Natural killer cell (primary cell): ENCODE results near the gene KRTAP3-2. TPM values are rescaled to one million over a fixed set of nuclear protein-coding genes. Genes with fewer than 3 reads are reported as not detected.

Experiments used
- ATAC-seq, 3 donors: fragments of 150-1000 bp in 2 of 3; fragments of 200-7000 bp in 1 of 3; cut with Tn5 transposase; 1 replicate in 1 of 3; 2 replicates in 2 of 3; pipeline ENCODE4 v1.10.0; 2021; ENCODE audit warnings: mild to moderate bottlenecking in 2 of 3, moderate library complexity in 2 of 3
- DNase-seq, 2 donors: peaks; one replicate each; pipeline versions ENCODE4 v3.0.0 to v3.0.0-alpha.2; 2013 to 2021; ENCODE audit warnings: mixed read lengths in 1 of 2
- H3K27ac ChIP-seq: one replicate; pipeline ENCODE4 v1.5.1; 2013; ENCODE audit warnings: mild to moderate bottlenecking, low read length
- H3K27me3 ChIP-seq: one replicate; pipeline ENCODE4 v1.6.1; 2013; ENCODE audit warnings: low read length; ENCODE audit not compliant: control insufficient read depth, insufficient read depth
- H3K36me3 ChIP-seq: one replicate; pipeline ENCODE4 v1.6.1; 2013; ENCODE audit warnings: low read length; ENCODE audit not compliant: control insufficient read depth, insufficient read depth
- H3K4me1 ChIP-seq: one replicate; pipeline ENCODE4 v1.6.1; 2013; ENCODE audit warnings: low read length; ENCODE audit not compliant: control insufficient read depth, insufficient read depth
- H3K4me3 ChIP-seq: one replicate; pipeline ENCODE4 v1.5.1; 2013; ENCODE audit warnings: low read length
- H3K9me3 ChIP-seq: one replicate; pipeline ENCODE4 v1.6.1; 2013; ENCODE audit warnings: low read length; ENCODE audit not compliant: control insufficient read depth, insufficient read depth
- H3K27ac Mint-ChIP-seq, 2 donors: one replicate each; pipeline ENCODE4 v1.8.0; 2022; ENCODE audit warnings: mild to moderate bottlenecking in 2 of 2, mixed read lengths in 2 of 2, moderate library complexity in 1 of 2
- H3K27me3 Mint-ChIP-seq, 2 donors: one replicate each; pipeline ENCODE4 v1.8.0; 2022; ENCODE audit warnings: low read depth in 2 of 2, mixed read lengths in 2 of 2
- H3K36me3 Mint-ChIP-seq: one replicate; pipeline ENCODE4 v1.8.0; 2022; ENCODE audit warnings: mixed read lengths
- H3K4me1 Mint-ChIP-seq, 2 donors: one replicate each; pipeline ENCODE4 v1.8.0; 2022; ENCODE audit warnings: mixed read lengths in 2 of 2
- H3K4me3 Mint-ChIP-seq: one replicate; pipeline ENCODE4 v1.8.0; 2022; ENCODE audit warnings: mild to moderate bottlenecking, moderate library complexity, mixed read lengths
- H3K9me3 Mint-ChIP-seq, 2 donors: one replicate each; pipeline ENCODE4 v1.8.0; 2022; ENCODE audit warnings: mixed read lengths in 2 of 2
- CTCF ChIP-seq: fragments of 200-600 bp; IDR thresholded peaks from one replicate; pipeline ENCODE4 v1.8.0; 2022; ENCODE audit warnings: antibody characterized with exemption
- WGBS: methylation state at CpG from one replicate; pipeline ENCODE4 v1.1.7; 2013; ENCODE audit warnings: missing lambda C conversion rate; ENCODE audit not compliant: insufficient coverage; 5-methylcytosine and 5-hydroxymethylcytosine counted together
- intact Hi-C: fragments of 100-400 bp; cut with micrococcal nuclease; formaldehyde crosslinking; loops from one replicate; pipeline ENCODE4 v1.14.2; 2022
- total RNA-seq, 4 donors: library from RNA; stranded (reverse); fragments of 120-200 nt in 1 of 4; gene quantifications; one replicate each; pipeline versions ENCODE4 v1.2.3 to v1.2.4, GENCODE V29; 2013 to 2022

Gene KRTAP3-2
- total RNA-seq, 3 donors from 2014 or later (not counting 1 experiment from before 2014, with no cell fraction given) = not detected

DNA sequence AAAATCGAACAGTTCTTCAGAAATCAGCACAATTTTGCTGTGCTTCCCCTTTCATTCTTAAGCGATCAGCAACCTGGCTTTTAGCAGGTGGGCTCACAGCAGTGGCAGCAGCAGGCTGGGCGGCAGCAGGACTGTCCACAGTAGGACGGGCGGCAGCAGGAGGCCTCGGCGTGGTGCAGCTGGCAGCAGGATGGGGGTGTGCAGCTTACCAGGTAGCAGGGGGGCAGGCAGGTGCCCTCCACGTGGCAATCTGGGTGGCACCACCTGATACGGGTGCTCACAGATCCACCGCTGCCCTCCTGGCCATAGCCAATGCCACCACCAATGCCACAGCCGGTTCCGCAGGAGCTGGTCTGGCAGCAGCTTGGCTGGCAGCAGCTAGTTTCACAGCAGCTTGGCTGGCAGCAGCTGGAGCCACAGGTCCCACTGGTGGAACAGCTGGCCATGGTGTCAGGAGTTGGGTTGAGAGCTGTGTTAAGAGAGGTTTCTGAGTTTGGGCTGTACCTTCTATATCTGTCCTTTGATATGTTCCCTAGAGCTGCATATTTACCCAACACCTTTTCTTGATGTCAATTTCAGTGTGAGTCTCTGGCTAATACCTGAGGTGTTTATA, 30.0 kb upstream of the KRTAP3-2 start, which contains the start of gene KRTAP1-4:
TSS of gene KRTAP1-4 (minus strand) at position 563 of the 613 bp plus-strand sequence. CDS start at position 446, 117 bp downstream.
- Histone ChIP-seq H3K27me3 (no peaks in the 10 kb centered on the region), H3K4me1 (no peaks in the 10 kb centered on the region), H3K36me3 (no peaks in the 10 kb centered on the region), H3K9me3 (no peaks in the 10 kb centered on the region), H3K4me3 (no peak within 1 kb of the TSS), H3K27ac (no peak within 1 kb of the TSS)
- H3K9me3 Mint-ChIP-seq = no peaks in the 10 kb centered on the region
- WGBS = 86% methylated on average over 12 of the region's 12 CpGs
- no peak for DNase-seq
- peaks cover 21 to 46% of the 10 kb centered on the region in 2 donors for H3K27me3 Mint-ChIP-seq
- no peak for TF ChIP-seq CTCF
- H3K27ac Mint-ChIP-seq = no peak within 1 kb of the TSS
- no peak for ATAC-seq
- intact Hi-C loops = no loop called here
- H3K36me3 Mint-ChIP-seq = no peaks in the 10 kb centered on the region
- H3K4me1 Mint-ChIP-seq = no peaks in the 10 kb centered on the region
- H3K4me3 Mint-ChIP-seq = no peak within 1 kb of the TSS

- no peak within 1 kb of the TSS for H3K4me3 ChIP-seq
- no peaks in the 10 kb centered on the region for H3K4me1 ChIP-seq
- ATAC-seq (no peak), DNase-seq (no peak)
- no peaks in the 10 kb centered on the region for H3K9me3 ChIP-seq
- Mint-ChIP-seq H3K4me1 (no peaks in the 10 kb centered on the region), H3K4me3 (no peak within 1 kb of the TSS), H3K27me3 (peaks cover 24 to 48% of the 10 kb centered on the region in 2 donors), H3K9me3 (no peaks in the 10 kb centered on the region), H3K36me3 (no peaks in the 10 kb centered on the region), H3K27ac (no peak within 1 kb of the TSS)
- intact Hi-C loops = no loop called here
- no peaks in the 10 kb centered on the region for H3K27me3 ChIP-seq
- WGBS = 79% methylated on average over 8 of the region's 9 CpGs
- no peak for TF ChIP-seq CTCF
- no peaks in the 10 kb centered on the region for H3K36me3 ChIP-seq
- H3K27ac ChIP-seq = no peak within 1 kb of the TSS
These were observed 27.2 kb upstream of the KRTAP3-2 start, which contains the start of gene KRTAP1-5 for GRCh38 chr17:41026715-41027471. TSS of gene KRTAP1-5 (minus strand) at chr17:41027208. CDS start at chr17:41027155, 53 bp downstream.

- no peaks in the 10 kb centered on the region for H3K36me3 Mint-ChIP-seq
- H3K27ac Mint-ChIP-seq = no peak overlapping the region
- H3K4me1 Mint-ChIP-seq = no peaks in the 10 kb centered on the region
- 71% methylated on average over 3 of the region's 3 CpGs for WGBS
- no peak overlapping the region for H3K4me3 ChIP-seq
- no peaks in the 10 kb centered on the region for H3K36me3 ChIP-seq
- H3K9me3 ChIP-seq = no peaks in the 10 kb centered on the region
- H3K27me3 ChIP-seq = no peaks in the 10 kb centered on the region
- no peak for ATAC-seq
- H3K4me1 ChIP-seq = no peaks in the 10 kb centered on the region
- intact Hi-C loops = no loop called here
- H3K27ac ChIP-seq = no peak overlapping the region
- no peak for DNase-seq
- H3K4me3 Mint-ChIP-seq = no peak overlapping the region
- no peaks in the 10 kb centered on the region for H3K9me3 Mint-ChIP-seq
- TF ChIP-seq CTCF = no peak
- peaks cover 21 to 35% of the 10 kb centered on the region in 2 donors for H3K27me3 Mint-ChIP-seq
These were observed 25.0 kb upstream of the KRTAP3-2 start for GRCh38 chr17:41024697-41025096.
